Neural cell (in vitro differentiated cells): Measurements from ENCODE around the gene DNAJB6.

Experiments used
- CTCF ChIP-seq: fragments of 450-650 bp; IDR thresholded peaks from 2 replicates; pipeline ENCODE4 v1.5.1; 2014; ENCODE audit warnings: antibody characterized with exemption, mild to moderate bottlenecking, moderate library complexity; ENCODE audit not compliant: poor library complexity, severe bottlenecking
- EP300 ChIP-seq: fragments of 450-650 bp; conservative IDR thresholded peaks from 2 replicates; pipeline ENCODE4 v1.6.1; 2014; ENCODE audit warnings: antibody characterized with exemption, mild to moderate bottlenecking, moderate library complexity; ENCODE audit not compliant: poor library complexity, severe bottlenecking
- EZH2 ChIP-seq: fragments of 200-600, 300-800 bp; shearing (Covaris generic), sonication (generic); IDR thresholded peaks from 2 replicates; pipeline ENCODE4 v1.6.1; 2014; ENCODE audit warnings: antibody characterized with exemption, low read length, borderline replicate concordance, mild to moderate bottlenecking; ENCODE audit not compliant: insufficient read depth, poor library complexity, severe bottlenecking
- POLR2AphosphoS5 ChIP-seq: IDR thresholded peaks from 2 replicates; pipeline ENCODE4 v1.6.1; 2012
- REST ChIP-seq: IDR thresholded peaks from 2 replicates; pipeline ENCODE4 v1.6.1; 2012; ENCODE audit warnings: borderline replicate concordance

- TF ChIP-seq POLR2AphosphoS5 = no peak
- TF ChIP-seq EP300 = no peak
- no peak for TF ChIP-seq EZH2
- TF ChIP-seq CTCF = no peak
- no peak for TF ChIP-seq REST
Observed at GRCh38 chr7:157402388-157402703, 65.5 kb downstream of the DNAJB6 start.
